CD1c-positive myeloid dendritic cell (primary cell): ENCODE measurements around the gene SERINC5.
"Not testable (repeated sequence)": the region's sequence is repeated elsewhere in the genome, so short reads cannot be mapped to it uniquely, and the experiment has no call there.

Source experiments
- DNase-seq: peaks from one replicate; pipeline ENCODE4 v3.0.0-alpha.2; 2016; ENCODE audit errors: extremely low spot score

The SERINC5 gene

DNA sequence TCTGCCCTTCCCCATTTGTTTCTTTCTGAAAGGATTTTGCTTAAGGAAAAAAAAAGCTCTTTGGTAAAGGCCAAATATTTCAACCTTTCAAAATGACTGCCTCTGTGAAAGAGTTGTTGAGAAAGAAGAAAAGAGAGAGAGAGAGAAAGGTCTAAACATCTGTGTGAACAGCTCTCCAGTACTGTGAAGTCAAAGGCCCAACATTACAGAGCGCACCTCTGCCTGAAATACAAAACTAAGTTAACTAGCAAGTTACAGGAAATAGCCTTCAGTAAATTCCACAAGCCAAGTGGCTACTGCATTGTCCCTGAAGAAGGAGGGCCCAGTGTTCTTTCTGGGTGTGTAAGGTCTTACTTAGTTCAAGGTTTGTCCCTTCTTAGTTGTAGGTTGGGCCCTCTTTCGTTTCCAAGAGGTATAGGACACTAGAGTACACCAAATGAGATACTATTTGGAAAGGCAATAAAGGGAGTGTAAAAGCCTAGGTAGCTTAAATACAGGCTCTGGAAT lies 116.3 kb downstream of the SERINC5 start:
- no peak for DNase-seq

DNA sequence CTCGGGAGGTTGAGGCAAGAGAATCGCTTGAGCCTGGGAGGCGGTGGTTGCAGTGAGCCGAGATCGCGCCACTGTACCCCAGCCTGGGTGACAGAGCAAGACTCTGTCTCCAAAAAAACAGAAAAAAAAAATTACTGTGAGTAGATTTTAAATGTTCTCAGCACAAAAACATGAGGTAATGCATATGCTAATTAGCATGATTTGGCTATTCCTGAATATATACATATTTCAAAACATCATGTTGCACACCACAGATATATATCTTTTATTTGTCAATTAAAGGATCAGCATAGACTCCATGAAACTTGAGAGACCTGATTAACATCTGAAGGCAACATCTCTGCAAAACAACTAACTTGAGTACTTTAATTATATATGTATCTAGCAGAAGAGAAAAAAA lies 117.4 kb downstream of the SERINC5 start:
- no peak for DNase-seq

DNA sequence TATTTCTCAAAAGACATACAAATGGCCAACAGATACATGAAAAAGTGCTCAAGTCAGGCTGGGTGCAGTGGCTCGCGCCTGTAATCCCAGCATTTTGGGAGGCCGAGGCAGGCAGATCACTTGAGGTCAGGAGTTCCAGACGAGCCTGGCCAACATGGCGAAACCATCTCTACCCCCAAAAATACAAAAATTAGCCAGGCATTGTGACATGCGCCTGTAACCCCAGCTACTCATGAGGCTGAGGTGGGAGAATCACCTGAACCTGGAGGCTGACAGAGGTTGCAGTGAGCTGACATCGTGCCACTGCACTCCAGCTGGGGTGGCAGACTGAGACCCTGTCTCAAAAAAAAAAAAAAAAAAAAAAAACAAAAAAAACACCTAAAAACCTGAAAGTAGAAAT lies 119.0 kb downstream of the SERINC5 start:
- not testable (repeated sequence) for DNase-seq

DNA sequence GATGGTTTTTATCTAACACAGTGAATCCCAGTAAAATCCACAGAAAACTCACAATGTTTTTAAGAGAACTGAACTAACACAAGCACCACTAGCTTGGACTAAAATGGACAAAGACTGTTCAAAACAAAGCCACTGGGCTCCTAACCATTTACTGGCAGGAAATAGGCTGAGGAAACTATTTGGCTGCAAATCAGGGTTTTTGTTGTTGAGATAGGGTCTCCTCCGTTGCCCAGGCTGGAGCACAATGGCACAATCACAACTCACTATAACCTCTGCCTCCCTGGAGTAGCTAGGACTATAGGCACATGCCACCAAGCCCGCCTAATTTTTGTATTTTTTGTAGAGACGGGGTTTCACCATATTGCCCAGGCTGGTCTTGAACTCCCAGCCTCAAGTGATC lies 121.0 kb downstream of the SERINC5 start:
- no peak for DNase-seq

DNA sequence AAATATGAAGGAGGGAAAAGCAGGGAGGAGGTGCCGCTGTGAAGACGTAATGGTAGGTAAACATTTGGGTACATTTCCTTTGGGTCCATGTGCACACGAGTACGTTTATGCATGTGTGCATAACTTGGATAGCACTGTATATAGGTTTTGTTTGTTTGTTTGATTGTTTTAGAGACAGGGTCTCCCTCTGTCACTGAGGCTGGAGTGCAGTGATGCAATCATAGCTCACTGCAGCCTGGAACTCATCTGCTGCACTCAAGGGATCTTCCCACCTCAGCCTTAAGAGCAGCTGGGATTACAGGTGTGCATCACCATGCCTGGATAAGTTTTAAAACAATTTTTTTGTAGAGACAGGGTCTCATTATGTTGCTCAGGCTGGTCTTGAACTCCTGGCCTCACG lies 126.7 kb downstream of the SERINC5 start:
- DNase-seq: no peak

DNA sequence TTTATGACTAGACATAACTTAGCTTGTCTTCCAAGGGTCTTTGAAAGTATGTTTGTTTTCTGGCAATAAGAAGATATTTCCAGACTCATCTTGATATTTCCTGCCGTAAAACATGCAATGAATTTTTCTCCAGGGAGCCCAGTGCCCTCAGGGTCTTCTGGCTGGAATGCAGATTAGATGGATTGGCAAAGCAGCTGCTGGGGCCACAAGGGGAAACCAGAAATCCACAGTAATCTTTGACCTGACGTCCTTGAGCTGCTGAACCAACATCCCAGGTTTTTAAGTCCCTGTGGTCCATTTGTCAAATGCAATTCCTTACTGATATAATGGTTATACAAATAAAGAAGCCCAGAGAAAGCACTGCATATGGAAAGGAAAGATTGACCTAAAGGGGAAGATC lies 127.7 kb downstream of the SERINC5 start:
- DNase-seq: no peak

DNA sequence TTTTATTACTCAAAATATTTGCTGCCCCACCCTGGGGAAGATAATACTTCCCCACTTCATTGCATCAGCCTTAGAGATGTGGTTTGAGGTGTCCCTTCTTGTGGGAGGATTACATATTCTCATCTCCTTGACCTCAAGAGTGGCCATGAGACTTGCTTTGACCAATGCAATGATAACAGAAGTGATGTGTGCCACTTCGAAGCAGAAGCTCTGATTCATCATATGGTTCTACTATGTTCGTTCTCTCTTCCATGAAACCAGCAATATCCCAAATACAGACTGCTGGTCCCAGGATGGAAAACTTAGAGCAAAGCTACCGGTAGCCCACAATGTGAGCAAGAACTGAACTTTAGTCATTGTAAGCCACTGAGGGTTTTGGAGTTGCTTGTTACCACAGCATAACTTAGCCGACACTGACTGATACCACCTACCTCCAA lies 128.7 kb downstream of the SERINC5 start:
- peak; percentile 94 for DNase-seq

DNA sequence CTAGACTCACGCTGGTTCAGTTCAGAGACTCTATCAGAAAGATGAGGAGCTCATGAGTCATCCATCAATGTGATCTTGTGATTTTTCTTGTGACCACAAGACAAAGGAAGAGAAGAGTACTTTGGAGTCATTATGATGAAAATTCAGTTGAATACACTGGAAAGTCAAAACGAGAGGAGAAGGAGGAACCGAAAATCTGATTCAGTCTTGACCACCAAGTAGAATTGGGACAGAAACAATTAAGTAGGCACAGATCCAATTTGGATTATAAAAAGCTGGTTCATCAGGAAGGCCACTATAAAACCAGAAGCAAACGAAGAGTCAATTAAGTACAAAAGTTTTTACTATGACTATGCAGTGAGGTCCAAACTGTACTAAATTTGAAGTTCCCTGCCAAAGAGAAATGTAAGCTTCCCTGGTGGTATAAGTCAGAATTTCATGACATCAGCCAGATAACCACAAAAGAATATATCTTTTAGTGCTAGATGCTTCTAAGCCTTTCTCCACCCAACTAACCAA lies 129.8 kb downstream of the SERINC5 start:
- DNase-seq: peak; percentile 98

DNA sequence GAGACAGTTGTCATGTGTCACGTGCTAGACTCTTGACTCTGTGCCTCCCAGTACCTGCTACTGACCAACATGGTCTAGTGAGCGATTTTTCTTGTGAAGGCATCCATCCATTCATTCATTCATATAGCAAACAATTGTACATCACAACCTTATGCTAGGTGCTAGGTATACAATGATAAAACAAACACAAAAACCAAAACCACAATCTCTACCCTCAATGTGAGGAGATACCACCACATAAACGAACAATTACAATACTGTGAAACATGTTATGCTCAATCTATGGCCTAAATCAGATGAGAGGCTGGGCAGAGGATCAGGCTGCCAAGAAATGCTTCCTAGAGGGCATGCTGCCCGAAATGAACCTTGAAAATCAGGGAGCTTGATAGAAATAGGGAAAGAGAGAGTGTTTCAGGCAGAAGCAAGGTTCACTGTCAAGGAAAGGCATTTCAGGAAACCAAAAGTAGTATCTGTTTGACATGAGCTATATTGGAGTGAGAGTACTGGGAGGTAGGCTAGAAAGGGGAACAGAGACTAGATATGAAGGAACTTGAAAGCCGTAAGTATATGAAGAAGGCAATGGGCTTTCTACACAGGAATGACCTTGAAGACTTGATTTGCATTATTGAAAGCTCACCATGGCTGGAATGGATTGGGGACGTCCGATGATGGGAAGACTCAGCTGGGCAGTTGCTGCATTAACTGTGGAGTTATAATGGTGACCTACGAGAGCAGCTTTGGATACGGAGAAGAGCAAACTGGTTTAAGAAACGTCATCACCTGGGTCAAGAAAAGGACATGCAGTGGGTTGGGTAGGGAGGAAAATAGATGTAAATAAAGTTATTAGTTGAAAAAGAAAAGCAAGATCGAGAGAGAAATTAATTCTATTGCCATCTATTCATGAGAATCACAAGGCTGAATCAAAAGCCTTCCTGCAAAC lies 130.6 kb downstream of the SERINC5 start:
- peak; percentile 87 for DNase-seq

DNA sequence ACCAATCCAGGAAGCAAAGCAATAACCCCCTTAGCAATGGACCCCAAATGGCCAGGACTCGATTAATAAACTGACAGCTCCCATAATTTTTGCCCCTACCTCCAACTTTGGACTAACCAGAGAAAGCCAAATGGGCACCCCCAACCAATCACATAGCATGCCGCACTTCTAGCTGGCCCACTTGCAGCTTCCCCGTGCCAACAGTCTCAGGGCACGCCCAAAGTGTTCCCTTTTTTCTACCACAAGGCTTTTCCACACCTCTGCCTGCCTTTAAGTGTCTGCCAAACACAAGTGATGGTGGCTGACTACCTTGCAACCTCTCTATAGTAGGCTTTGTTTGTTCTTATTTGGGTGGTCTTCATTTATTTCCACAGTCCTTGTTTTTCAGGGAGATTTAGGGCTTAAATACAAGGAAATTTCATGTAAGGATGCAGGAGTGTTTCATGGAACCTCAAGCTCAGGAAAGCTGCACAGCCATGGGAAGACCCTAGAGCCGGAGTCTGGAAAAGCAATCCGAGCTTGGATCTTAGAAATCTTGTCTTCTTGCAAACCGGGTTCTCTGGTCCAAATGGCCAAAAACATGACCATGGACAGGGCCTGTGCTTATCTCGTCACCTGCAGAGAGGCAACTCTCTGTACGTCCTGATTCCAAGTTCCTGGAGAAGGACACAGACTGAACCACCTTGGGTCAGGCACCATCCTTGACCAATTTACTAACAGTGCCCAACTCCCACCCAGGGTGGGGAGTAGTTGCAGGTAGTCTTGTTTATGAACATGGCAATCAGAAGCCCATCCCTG lies 131.5 kb downstream of the SERINC5 start:
- peak; percentile 51 for DNase-seq

DNA sequence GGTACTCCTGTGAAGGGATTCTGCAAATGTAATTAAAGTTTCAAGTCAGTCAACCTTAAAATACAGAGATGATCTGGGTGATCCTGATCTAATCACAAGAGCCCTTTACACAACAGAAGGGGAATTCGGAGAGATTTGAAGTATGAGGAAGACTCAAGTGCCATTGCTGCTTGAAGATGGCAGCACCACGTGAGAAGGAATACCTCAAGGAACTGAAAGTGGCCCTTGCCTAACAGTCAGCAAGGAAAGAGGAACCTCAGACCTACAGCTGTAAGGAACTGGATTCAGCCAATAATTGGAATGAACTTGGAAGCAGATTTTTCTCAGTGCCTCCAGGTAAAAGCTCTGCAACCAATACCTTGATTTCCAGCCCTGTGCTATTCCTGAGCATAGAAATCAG lies 133.3 kb downstream of the SERINC5 start:
- peak; percentile 94 for DNase-seq

DNA sequence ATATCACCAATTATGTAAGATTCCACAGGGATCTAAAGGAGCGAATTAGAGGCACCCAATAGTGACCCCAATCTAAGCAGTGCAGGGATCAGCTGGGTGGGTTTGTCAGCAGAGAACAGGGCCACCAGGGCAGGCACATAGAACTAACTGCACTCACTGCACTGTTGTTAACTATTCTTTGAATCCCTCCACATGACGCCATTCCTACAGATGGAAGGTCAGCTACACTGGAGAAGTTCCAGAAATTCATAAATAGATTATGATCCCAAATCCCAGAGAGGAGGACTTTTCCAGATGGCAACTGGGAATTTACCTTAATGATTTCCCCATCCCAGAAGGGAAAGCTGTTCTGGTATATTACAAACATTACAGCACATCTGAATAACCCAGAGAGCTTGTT lies 136.5 kb downstream of the SERINC5 start:
- DNase-seq: no peak

DNA sequence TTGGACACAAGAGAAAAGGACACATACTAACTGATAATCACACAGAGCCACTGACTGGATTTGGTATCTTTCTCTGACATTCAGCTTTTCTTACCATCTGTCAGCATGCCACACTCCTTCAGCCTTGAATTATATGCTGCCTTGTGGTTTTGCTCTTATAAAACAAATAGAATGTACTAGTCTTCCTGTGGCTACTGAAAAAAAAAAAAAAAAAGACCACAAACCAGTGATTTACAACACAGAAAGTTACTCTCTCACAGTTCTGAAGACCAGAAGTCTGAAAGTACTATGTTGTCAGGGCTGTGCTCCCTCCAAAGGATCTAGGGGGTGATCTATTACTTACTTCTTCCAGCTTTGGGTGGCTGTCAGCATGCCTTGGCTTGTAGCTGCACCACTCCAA lies 138.4 kb downstream of the SERINC5 start:
- no peak for DNase-seq

DNA sequence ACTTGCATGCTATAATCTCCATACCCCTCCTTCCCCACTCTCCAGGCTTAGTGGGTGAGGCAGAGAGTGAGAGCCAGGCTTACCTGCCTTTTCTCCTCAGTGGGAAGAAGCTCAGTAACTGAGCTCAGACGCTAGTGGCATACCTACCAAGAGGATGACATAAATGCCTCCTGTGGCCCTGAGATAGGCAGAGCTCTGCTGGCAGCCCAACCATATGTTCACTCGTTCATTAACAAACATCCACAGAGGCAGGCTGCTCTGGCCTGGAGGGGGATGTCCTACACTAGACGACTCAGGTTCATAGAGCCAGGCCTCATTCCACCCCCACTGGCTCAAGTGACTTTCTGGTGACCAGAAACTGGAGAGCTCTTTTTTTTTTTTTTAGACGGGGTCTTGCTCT lies 139.4 kb downstream of the SERINC5 start:
- DNase-seq: no peak

DNA sequence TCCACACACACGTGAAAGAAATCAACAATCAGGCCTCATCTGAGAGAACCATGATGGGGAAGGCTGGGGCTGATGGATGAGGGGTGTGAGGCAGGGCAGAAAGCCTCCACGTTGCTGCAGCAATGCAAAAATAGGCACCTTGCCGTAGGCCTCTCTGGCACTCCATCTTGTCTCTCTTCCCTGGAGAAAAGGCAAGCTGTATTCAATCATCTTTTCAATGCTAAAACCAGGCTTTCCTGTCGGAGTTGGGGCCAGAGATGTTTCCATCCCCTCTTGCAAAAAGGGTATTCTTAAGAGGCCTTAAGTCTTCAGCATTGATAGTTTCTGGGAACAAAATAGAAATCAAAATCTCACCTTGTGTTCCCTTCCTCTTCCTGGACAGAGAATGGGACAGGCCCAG lies 139.8 kb downstream of the SERINC5 start:
- DNase-seq: no peak

DNA sequence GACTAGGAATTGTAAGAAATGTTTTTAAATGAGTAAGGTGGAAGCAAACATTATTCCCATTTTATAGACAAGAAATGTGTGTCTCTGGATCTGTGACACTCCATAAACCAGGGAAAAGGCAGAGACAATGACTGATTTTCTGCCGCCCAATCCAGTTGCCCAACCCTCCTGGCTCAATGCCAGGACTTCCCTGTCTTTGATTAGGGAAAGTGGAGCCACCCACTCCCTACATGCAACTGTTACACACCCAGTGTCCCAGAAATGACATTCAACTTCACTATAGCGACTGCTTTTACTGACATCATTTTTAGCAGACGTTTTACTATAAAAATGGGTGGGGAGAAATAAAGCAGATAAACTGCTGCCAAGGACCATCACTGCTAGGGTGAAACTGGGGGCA lies 141.0 kb downstream of the SERINC5 start:
- peak; percentile 84 for DNase-seq

DNA sequence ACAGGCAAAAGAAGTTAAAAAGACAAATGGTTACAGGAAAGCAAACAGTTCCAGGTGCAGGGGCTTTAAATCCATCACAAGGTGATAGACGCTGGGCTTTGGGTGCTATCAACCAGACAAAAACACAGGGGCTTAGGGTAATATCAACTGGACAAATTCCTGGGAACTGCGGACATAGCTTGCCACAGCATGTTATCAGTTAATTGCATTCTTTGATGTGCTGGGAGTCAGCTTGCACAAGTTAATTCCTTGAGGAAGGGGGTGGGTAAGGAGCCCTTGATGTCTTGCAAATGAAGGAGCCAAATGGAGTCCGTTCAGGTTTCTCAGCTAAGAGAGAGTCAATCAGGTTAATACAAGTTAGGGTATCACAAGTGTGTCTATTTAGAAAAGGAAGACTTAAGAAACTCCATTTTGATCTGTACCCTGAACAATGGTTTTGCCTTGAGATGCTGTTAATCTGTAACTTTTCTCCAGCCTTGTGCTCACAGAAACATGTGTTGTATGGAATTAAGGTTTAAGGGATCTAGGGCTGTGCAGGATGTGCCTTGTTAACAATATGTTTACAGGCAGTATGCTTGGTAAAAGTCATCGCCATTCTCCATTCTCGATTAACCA lies 144.4 kb downstream of the SERINC5 start:
- not testable (repeated sequence) for DNase-seq

DNA sequence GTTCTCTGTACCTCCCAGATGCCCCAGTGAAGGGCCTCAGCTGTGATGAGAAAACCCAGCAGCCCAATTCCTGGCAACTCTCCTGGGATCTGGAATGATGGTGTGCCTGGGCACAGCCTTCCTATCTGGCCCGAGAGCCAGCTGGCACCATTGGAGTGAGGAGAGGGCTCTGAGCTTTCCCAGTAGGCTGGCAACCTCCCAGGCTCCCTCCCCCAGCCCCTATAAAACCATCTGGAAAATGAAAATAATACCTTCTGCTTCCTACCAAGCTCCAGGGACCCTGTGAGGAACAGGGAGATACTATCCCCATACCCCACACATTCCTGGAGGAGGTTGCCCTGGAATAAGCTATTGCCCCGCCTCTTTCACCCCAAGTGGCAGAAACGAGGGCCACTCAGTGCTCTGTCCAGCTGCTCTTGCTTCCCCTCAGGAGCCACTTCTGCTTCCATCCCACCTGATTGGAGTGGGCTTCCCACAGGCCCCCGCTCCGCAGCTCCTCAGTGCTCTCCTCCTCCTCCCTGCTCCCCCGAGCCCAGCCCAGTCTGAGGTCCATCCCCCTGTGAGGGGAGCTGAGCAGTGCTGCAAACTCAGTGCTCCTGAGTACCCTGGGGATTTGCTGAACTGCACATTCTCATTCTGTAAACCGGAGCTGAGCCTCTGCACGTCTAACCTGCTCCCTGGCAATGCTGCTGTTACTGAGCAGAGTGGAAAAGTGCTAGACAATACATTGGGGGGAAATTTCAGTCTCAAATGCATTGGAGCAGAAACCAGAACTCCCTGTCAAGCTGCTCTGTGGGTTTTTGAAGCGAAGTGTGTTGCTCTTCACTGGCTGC lies 146.0 kb downstream of the SERINC5 start:
- DNase-seq: no peak

DNA sequence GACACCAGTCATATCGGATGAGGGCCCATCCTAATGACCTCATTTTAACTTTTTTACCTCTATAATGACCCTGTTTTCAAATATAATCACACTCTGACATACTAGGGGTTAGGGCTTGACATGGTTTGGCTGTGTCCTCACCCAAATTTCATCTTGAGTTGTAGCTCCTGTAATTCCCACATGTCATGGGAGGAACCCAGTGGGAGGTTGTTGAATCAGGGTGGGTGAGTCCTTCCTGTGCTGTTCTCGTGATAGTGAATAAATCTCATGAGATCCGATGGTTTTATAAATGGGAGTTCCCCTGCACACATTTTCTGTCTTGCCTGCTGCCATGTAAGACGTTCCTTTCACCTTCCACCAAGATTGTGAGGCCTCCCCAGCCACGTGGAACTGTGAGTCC lies 148.9 kb downstream of the SERINC5 start:
- no peak for DNase-seq

DNA sequence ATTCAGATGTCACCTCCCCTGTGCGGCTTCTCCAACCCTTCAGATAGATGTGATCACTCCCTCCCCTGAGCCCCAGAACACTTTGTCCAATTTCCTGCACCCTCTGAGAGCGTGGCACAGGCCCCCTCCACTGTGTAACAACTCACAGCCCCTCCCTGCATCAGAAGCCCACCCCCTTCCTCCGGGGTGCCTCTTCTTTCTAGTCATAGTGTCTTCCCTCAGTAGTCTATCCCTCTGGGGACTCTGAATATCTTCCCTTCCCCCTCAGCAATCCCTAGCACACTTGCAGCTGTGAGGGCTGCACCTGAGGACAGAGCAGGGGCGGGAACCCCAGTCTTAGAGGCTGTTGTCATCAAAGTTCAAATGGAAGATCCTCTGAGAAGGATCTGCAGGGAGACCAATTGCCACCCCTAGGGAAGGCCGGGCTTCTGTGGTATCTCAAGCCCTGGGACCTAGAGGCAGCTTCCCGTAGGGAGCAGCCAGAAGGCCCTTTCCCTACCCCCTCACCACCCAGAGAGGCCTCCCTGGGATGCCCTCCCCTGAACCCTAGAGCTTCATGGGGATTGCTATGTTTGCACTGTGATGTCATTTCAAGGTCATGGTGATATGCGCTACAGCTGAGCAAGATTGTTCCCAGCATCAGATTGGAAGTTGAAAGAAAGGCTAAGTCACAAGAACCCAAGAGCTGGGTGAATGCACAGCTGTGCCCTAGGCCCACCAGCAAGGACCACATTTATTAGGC lies 150.0 kb downstream of the SERINC5 start:
- no peak for DNase-seq
